ENCODE results near the gene CD302. TPM values are rescaled to one million over a fixed set of nuclear protein-coding genes. Genes with fewer than 3 reads are reported as not detected.

Gene CD302
- polyA plus RNA-seq, 12 donors, result 15.8 to 27.5 (median 20.0) TPM; not detected in 1

Other genes with a start within 250 kb of the CD302 start
- 10 to 100 TPM in 11 of 12 donors, not detected in 1; 27.6 to 65.0 (median 36.6) TPM for gene BAZ2B, start 181.7 kb downstream of the CD302 start, polyA plus RNA-seq (ENCODE audit: insufficient read length in 12 of 12)
- 100 to 1,000 TPM in 9 of 12 donors, 10 to 100 TPM in 2, not detected in 1; 80.7 to 162 (median 122) TPM for gene MARCHF7, start 85.7 kb downstream of the CD302 start, polyA plus RNA-seq (ENCODE audit: insufficient read length in 12 of 12)
- gene LY75, start 106.5 kb upstream of the CD302 start, polyA plus RNA-seq (ENCODE audit: insufficient read length in 12 of 12), result 1 to 10 TPM in 3 of 12 donors, under 1 TPM in 8, not detected in 1; 0.13 to 3.3 (median 0.57) TPM